Stimulated activated CD4-positive, alpha-beta T cell treated with anti-CD3 and anti-CD28 coated beads, Interleukin-2, amount 100 ng/mL, for 4 hours (primary cell): ENCODE results near the gene TMEM161A.
A peak's percentile ranks its signal among the peaks of the same experiment; 100 is the strongest.
"Not testable (repeated sequence)": the region's sequence is repeated elsewhere in the genome, so short reads cannot be mapped to it uniquely, and the experiment has no call there.

ENCODE experiments used
- DNase-seq: peaks from one replicate; pipeline ENCODE4 v3.0.0-alpha.2; 2020; ENCODE audit warnings: low read depth

Gene TMEM161A

GRCh38 chr19:19121371-19121770, 16.9 kb downstream of the TMEM161A start:
- no peak for DNase-seq

- DNase-seq: no peak
Observed at GRCh38 chr19:19120308-19121231, 17.7 kb downstream of the TMEM161A start.

GRCh38 chr19:19119325-19120237, 18.7 kb downstream of the TMEM161A start:
- no peak for DNase-seq

GRCh38 chr19:19115954-19116353, 22.3 kb downstream of the TMEM161A start:
- DNase-seq: peak; percentile 13

- DNase-seq: no peak
Observed at GRCh38 chr19:19113040-19113626, 25.1 kb downstream of the TMEM161A start.

GRCh38 chr19:19111967-19112580, 26.2 kb downstream of the TMEM161A start:
- no peak for DNase-seq

- no peak for DNase-seq
Observed at GRCh38 chr19:19111136-19111835, 27.0 kb downstream of the TMEM161A start.

GRCh38 chr19:19110410-19111135, 27.7 kb downstream of the TMEM161A start:
- no peak for DNase-seq

GRCh38 chr19:19109601-19110000, 28.7 kb downstream of the TMEM161A start:
- no peak for DNase-seq

- DNase-seq: no peak
Observed at GRCh38 chr19:19107654-19108053, 30.6 kb downstream of the TMEM161A start.

- DNase-seq: not testable (repeated sequence)
Observed at GRCh38 chr19:19106938-19107337, 31.3 kb downstream of the TMEM161A start.

GRCh38 chr19:19106056-19106551, 32.2 kb downstream of the TMEM161A start:
- DNase-seq: no peak

GRCh38 chr19:19105365-19106055, 32.8 kb downstream of the TMEM161A start:
- DNase-seq: no peak

GRCh38 chr19:19103167-19103566, 35.1 kb downstream of the TMEM161A start:
- DNase-seq: no peak

- DNase-seq: not testable (repeated sequence)
Observed at GRCh38 chr19:19102566-19102965, 35.7 kb downstream of the TMEM161A start.

GRCh38 chr19:19101540-19101939, 36.7 kb downstream of the TMEM161A start:
- no peak for DNase-seq

- DNase-seq: no peak
Observed at GRCh38 chr19:19098703-19099632, 39.3 kb downstream of the TMEM161A start.

GRCh38 chr19:19098084-19098702, 40.1 kb downstream of the TMEM161A start:
- DNase-seq: no peak
